Activated naive CD8-positive, alpha-beta T cell treated with anti-CD3 and anti-CD28 coated beads for 36 hours (primary cell): ENCODE results near the gene IDH3G. TPM values are rescaled to one million over a fixed set of nuclear protein-coding genes. Genes with fewer than 3 reads are reported as not detected.
A peak's percentile ranks its signal among the peaks of the same experiment; 100 is the strongest.

ENCODE experiments used
- DNase-seq: peaks from one replicate; pipeline ENCODE4 v3.0.0; 2021
- H3K27ac Mint-ChIP-seq: one replicate; pipeline ENCODE4 v1.8.0; 2022; ENCODE audit warnings: mild to moderate bottlenecking, moderate library complexity, mixed read lengths
- H3K27me3 Mint-ChIP-seq: one replicate; pipeline ENCODE4 v1.8.0; 2022; ENCODE audit warnings: mild to moderate bottlenecking, mixed read lengths
- H3K36me3 Mint-ChIP-seq: one replicate; pipeline ENCODE4 v1.8.0; 2021; ENCODE audit warnings: mild to moderate bottlenecking, mixed read lengths
- H3K4me1 Mint-ChIP-seq: one replicate; pipeline ENCODE4 v1.8.0; 2021; ENCODE audit warnings: mixed read lengths
- H3K4me3 Mint-ChIP-seq: one replicate; pipeline ENCODE4 v1.8.0; 2022; ENCODE audit warnings: mild to moderate bottlenecking, moderate library complexity, mixed read lengths
- H3K9me3 Mint-ChIP-seq: one replicate; pipeline ENCODE4 v1.8.0; 2022; ENCODE audit warnings: mixed read lengths
- total RNA-seq, 2 experiments: library from RNA; stranded (reverse); gene quantifications; one replicate each; pipeline ENCODE4 v1.2.3, GENCODE V29; 2021

The IDH3G gene
- total RNA-seq, 2 experiments from 2014 or later, result 55.9 to 58.1 TPM

GRCh38 chrX:153773741-153774575 lies 20.2 kb downstream of the IDH3G start:
- no peak overlapping the region for H3K27ac Mint-ChIP-seq

GRCh38 chrX:153773218-153773611 lies 21.0 kb downstream of the IDH3G start:
- Mint-ChIP-seq H3K9me3 (no peaks in the 10 kb centered on the region), H3K4me3 (no peak overlapping the region), H3K27ac (no peak overlapping the region), H3K4me1 (no peaks in the 10 kb centered on the region), H3K36me3 (no peaks in the 10 kb centered on the region), H3K27me3 (no peaks in the 10 kb centered on the region)
- DNase-seq, result no peak

More at GRCh38 chrX:153773741-153774575, 20.2 kb downstream of the IDH3G start:
- no peak for DNase-seq
- no peak overlapping the region for H3K4me3 Mint-ChIP-seq
- H3K27me3 Mint-ChIP-seq, result no peaks in the 10 kb centered on the region
- H3K4me1 Mint-ChIP-seq, result no peaks in the 10 kb centered on the region
- no peaks in the 10 kb centered on the region for H3K9me3 Mint-ChIP-seq
- no peaks in the 10 kb centered on the region for H3K36me3 Mint-ChIP-seq

- H3K36me3 Mint-ChIP-seq, result no peaks in the 10 kb centered on the region
- H3K4me3 Mint-ChIP-seq, result no peak overlapping the region
- no peak overlapping the region for H3K27ac Mint-ChIP-seq
- H3K4me1 Mint-ChIP-seq, result no peaks in the 10 kb centered on the region
- DNase-seq, result no peak
- H3K27me3 Mint-ChIP-seq, result no peaks in the 10 kb centered on the region
- H3K9me3 Mint-ChIP-seq, result no peaks in the 10 kb centered on the region
These were observed 21.6 kb downstream of the IDH3G start for GRCh38 chrX:153772316-153773217.

- Mint-ChIP-seq H3K36me3 (no peaks in the 10 kb centered on the region), H3K27ac (no peak overlapping the region), H3K27me3 (no peaks in the 10 kb centered on the region), H3K4me3 (no peak overlapping the region), H3K4me1 (peaks cover 2% of the 10 kb centered on the region), H3K9me3 (no peaks in the 10 kb centered on the region)
- DNase-seq, result no peak
These were observed 22.5 kb downstream of the IDH3G start for GRCh38 chrX:153771415-153772315.

GRCh38 chrX:153770601-153771414 lies 23.4 kb downstream of the IDH3G start:
- H3K27me3 Mint-ChIP-seq, result no peaks in the 10 kb centered on the region
- H3K4me1 Mint-ChIP-seq, result peaks cover 5% of the 10 kb centered on the region

GRCh38 chrX:153769865-153770600 lies 24.1 kb downstream of the IDH3G start:
- Mint-ChIP-seq H3K27me3 (no peaks in the 10 kb centered on the region), H3K4me1 (peaks cover 5% of the 10 kb centered on the region), H3K27ac (no peak overlapping the region), H3K4me3 (no peak overlapping the region), H3K9me3 (no peaks in the 10 kb centered on the region), H3K36me3 (no peaks in the 10 kb centered on the region)
- DNase-seq, result no peak

More at GRCh38 chrX:153770601-153771414, 23.4 kb downstream of the IDH3G start:
- Mint-ChIP-seq H3K4me3 (no peak overlapping the region), H3K36me3 (no peaks in the 10 kb centered on the region), H3K27ac (no peak overlapping the region), H3K9me3 (no peaks in the 10 kb centered on the region)
- no peak for DNase-seq

- Mint-ChIP-seq H3K27me3 (no peaks in the 10 kb centered on the region), H3K9me3 (no peaks in the 10 kb centered on the region), H3K36me3 (no peaks in the 10 kb centered on the region), H3K27ac (no peak overlapping the region), H3K4me1 (peaks cover 5% of the 10 kb centered on the region), H3K4me3 (no peak overlapping the region)
- DNase-seq, result no peak
These were observed 24.9 kb downstream of the IDH3G start for GRCh38 chrX:153769158-153769864.

GRCh38 chrX:153768311-153769157 lies 25.6 kb downstream of the IDH3G start:
- Mint-ChIP-seq H3K27me3 (no peaks in the 10 kb centered on the region), H3K4me3 (peak overlapping the region; percentile 59), H3K9me3 (no peaks in the 10 kb centered on the region), H3K4me1 (peaks cover 9% of the 10 kb centered on the region), H3K36me3 (no peaks in the 10 kb centered on the region), H3K27ac (peak overlapping the region; percentile 34)
- DNase-seq, result no peak

GRCh38 chrX:153767674-153768055 lies 26.5 kb downstream of the IDH3G start:
- no peak for DNase-seq
- H3K27ac Mint-ChIP-seq, result no peak overlapping the region
- H3K9me3 Mint-ChIP-seq, result no peaks in the 10 kb centered on the region

GRCh38 chrX:153766871-153767673 lies 27.1 kb downstream of the IDH3G start:
- no peak overlapping the region for H3K4me3 Mint-ChIP-seq
- peaks cover 9% of the 10 kb centered on the region for H3K4me1 Mint-ChIP-seq
- H3K36me3 Mint-ChIP-seq, result no peaks in the 10 kb centered on the region
- DNase-seq, result no peak
- no peaks in the 10 kb centered on the region for H3K27me3 Mint-ChIP-seq
- H3K27ac Mint-ChIP-seq, result peak overlapping the region; percentile 39
- no peaks in the 10 kb centered on the region for H3K9me3 Mint-ChIP-seq

More at GRCh38 chrX:153767674-153768055, 26.5 kb downstream of the IDH3G start:
- no peak overlapping the region for H3K4me3 Mint-ChIP-seq
- peaks cover 9% of the 10 kb centered on the region for H3K4me1 Mint-ChIP-seq
- no peaks in the 10 kb centered on the region for H3K36me3 Mint-ChIP-seq
- H3K27me3 Mint-ChIP-seq, result no peaks in the 10 kb centered on the region

- Mint-ChIP-seq H3K4me1 (peaks cover 9% of the 10 kb centered on the region), H3K4me3 (peak overlapping the region; percentile 49), H3K27me3 (no peaks in the 10 kb centered on the region), H3K27ac (peak overlapping the region; percentile 16), H3K9me3 (no peaks in the 10 kb centered on the region), H3K36me3 (no peaks in the 10 kb centered on the region)
- peak; percentile 60 for DNase-seq
These were observed 27.9 kb downstream of the IDH3G start for GRCh38 chrX:153766098-153766817.
